Measurements from ENCODE around the gene BRCA2. TPM values are rescaled to one million over a fixed set of nuclear protein-coding genes. Genes with fewer than 3 reads are reported as not detected.

Gene BRCA2
- total and polyA plus RNA-seq, 9 of the 15 experiments (the other 6 are each of a cell fraction or from before 2014, with no cell fraction given), result 4.1 to 17.3 (median 5.8) TPM

DNA sequence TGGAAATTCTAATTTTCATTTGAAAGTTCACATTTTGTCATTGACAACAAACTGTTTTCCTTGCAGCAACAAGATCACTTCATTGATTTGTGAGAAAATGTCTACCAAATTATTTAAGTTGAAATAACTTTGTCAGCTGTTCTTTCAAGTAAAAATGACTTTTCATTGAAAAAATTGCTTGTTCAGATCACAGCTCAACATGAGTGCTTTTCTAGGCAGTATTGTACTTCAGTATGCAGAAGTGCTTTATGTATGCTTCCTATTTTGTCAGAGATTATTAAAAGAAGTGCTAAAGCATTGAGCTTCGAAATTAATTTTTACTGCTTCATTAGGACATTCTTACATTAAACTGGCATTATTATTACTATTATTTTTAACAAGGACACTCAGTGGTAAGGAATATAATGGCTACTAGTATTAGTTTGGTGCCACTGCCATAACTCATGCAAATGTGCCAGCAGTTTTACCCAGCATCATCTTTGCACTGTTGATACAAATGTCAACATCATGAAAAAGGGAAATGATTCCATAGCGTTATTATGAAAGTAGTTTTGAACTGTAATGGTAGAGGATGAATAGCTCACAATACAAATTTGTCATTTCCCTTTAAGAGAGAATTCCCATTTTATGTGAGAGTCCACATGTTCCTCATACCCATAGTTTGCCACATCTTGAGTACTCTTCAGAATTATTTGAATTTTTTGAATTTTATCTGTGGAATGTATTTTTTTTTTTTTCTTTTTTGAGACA, 2.6 kb downstream of the BRCA2 start:
- Histone ChIP-seq H3K4me3 (no peak overlapping the region), H3K9me3 (replicated peaks; ENCODE audit: control insufficient read depth, insufficient read depth, low read depth, low read length) (no peaks in the 10 kb centered on the region), H3K4me2 (ENCODE audit: insufficient read depth, low read length) (no peak overlapping the region), H3K27ac (ENCODE audit: extremely low read depth, low read depth, low read length) (no peak overlapping the region), H4K20me1 (replicated peaks; ENCODE audit: control insufficient read depth, insufficient read depth, low read length) (no peaks in the 10 kb centered on the region), H3K9me1 (ENCODE audit: control insufficient read depth, insufficient read depth, low read length) (no peaks in the 10 kb centered on the region), H3K36me3 (ENCODE audit: control insufficient read depth, insufficient read depth, low read length) (peaks cover 27% of the 10 kb centered on the region; the same call in 2 of the 3 replicates), H2AFZ (ENCODE audit: low read depth, low read length) (no peak overlapping the region), H3K4me1 (replicated peaks in 1 of 2; ENCODE audit: control insufficient read depth in 2 of 2, insufficient read depth in 2 of 2, low read length in 2 of 2) (peaks cover 0 to 6% of the 10 kb centered on the region in 2 experiments; a peak in 2 of 5 replicates), H3K9ac (ENCODE audit: insufficient read depth in 1 of 2, low read depth in 2 of 2, low read length in 2 of 2) (no peak overlapping the region), H3K27me3 (ENCODE audit: control insufficient read depth in 2 of 2, insufficient read depth in 2 of 2, low read length in 2 of 2) (no peaks in the 10 kb centered on the region), H3K79me2 (ENCODE audit: control insufficient read depth, insufficient read depth, low read length) (peaks cover 20% of the 10 kb centered on the region)
- ChIA-PET POLR2A (no interaction called here), CTCF (ENCODE audit: low intra/inter-chr PET ratio) (no interaction called here)
- intact Hi-C loops (cut with micrococcal nuclease), result no loop called here
- FAIRE-seq, result no peak
- in situ Hi-C loops (cut with MboI), result loop anchor here (25.0 kb wide), 1 partner anchor 406 kb away; no protein-coding TSS in a partner anchor
- WGBS (ENCODE audit: insufficient coverage, low coverage, missing lambda C conversion rate), result 81% methylated on average over 2 of the region's 2 CpGs
- ATAC-seq, result no peak
- no TSS peak for BruUV-seq (replicated peaks)
- DNase-seq (ENCODE audit: extremely low read depth in 1 of 4, low spot score in 3 of 4), result no peak
- TF ChIP-seq TBP (optimal IDR thresholded peaks at IDR 0.05; ENCODE audit: low read depth, low read length), result no peak
- TF ChIP-seq, protein P1, sequence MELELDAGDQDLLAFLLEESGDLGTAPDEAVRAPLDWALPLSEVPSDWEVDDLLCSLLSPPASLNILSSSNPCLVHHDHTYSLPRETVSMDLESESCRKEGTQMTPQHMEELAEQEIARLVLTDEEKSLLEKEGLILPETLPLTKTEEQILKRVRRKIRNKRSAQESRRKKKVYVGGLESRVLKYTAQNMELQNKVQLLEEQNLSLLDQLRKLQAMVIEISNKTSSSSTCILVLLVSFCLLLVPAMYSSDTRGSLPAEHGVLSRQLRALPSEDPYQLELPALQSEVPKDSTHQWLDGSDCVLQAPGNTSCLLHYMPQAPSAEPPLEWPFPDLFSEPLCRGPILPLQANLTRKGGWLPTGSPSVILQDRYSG (tag; conservative IDR thresholded peaks at IDR 0.05; ENCODE audit: low read depth), result no peak
- TF ChIP-seq NCOA6 (IDR thresholded peaks at IDR 0.05), result no peak
- TF ChIP-seq MCM3 (IDR thresholded peaks at IDR 0.05), result no peak
- TF ChIP-seq CTBP1 (IDR thresholded peaks at IDR 0.05; ENCODE audit: borderline replicate concordance), result no peak
- no peak for TF ChIP-seq OTX1 (CRISPR knock-in tag; IDR thresholded peaks at IDR 0.05)
- no peak for TF ChIP-seq MYC (IDR thresholded peaks at IDR 0.05; ENCODE audit: low read depth, low read length)
- TF ChIP-seq MYC (CRISPR knock-in tag; IDR thresholded peaks at IDR 0.05; ENCODE audit: borderline replicate concordance, low read depth), result no peak
- no peak for TF ChIP-seq HMG20B (CRISPR knock-in tag; IDR thresholded peaks at IDR 0.05)
- no peak for TF ChIP-seq ZNF436 (CRISPR knock-in tag; IDR thresholded peaks at IDR 0.05)
- TF ChIP-seq POLR2A (conservative IDR thresholded peaks at IDR 0.05), result no peak
- TF ChIP-seq, protein P2, sequence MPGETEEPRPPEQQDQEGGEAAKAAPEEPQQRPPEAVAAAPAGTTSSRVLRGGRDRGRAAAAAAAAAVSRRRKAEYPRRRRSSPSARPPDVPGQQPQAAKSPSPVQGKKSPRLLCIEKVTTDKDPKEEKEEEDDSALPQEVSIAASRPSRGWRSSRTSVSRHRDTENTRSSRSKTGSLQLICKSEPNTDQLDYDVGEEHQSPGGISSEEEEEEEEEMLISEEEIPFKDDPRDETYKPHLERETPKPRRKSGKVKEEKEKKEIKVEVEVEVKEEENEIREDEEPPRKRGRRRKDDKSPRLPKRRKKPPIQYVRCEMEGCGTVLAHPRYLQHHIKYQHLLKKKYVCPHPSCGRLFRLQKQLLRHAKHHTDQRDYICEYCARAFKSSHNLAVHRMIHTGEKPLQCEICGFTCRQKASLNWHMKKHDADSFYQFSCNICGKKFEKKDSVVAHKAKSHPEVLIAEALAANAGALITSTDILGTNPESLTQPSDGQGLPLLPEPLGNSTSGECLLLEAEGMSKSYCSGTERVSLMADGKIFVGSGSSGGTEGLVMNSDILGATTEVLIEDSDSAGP (CRISPR knock-in tag; IDR thresholded peaks at IDR 0.05), result no peak
- TF ChIP-seq NRF1 (conservative IDR thresholded peaks at IDR 0.05 in 1 of 2, IDR thresholded peaks at IDR 0.05 in 1 of 2), result no peak
- no peak for TF ChIP-seq ZSCAN32 (CRISPR knock-in tag; IDR thresholded peaks at IDR 0.05)
- TF ChIP-seq PHF20 (IDR thresholded peaks at IDR 0.05; ENCODE audit: partially characterized antibody), result no peak
